Subcutaneous abdominal adipose tissue (tissue), 5 donors: ENCODE results near the gene APOBEC3B.
"Not testable (repeated sequence)": the region's sequence is repeated elsewhere in the genome, so short reads cannot be mapped to it uniquely, and the experiment has no call there.

Experiments used
- H3K27ac ChIP-seq: one replicate; pipeline ENCODE4 v1.7.0; 2013; ENCODE audit warnings: low read depth, mild to moderate bottlenecking, inconsistent platforms, low read length, moderate library complexity
- H3K27me3 ChIP-seq, 5 donors: one replicate each; pipeline ENCODE4 v1.7.0; 2013; ENCODE audit warnings: low read length in 5 of 5, inconsistent platforms in 1 of 5; ENCODE audit not compliant: control insufficient read depth in 5 of 5, insufficient read depth in 4 of 5
- H3K36me3 ChIP-seq, 5 donors: one replicate each; pipeline ENCODE4 v1.7.0; 2013; ENCODE audit warnings: low read length in 5 of 5; ENCODE audit not compliant: control insufficient read depth in 5 of 5, insufficient read depth in 5 of 5
- H3K4me1 ChIP-seq, 5 donors: one replicate each; pipeline ENCODE4 v1.7.0; 2013; ENCODE audit warnings: low read length in 5 of 5, mild to moderate bottlenecking in 3 of 5, moderate library complexity in 1 of 5; ENCODE audit not compliant: control insufficient read depth in 5 of 5, insufficient read depth in 5 of 5
- H3K4me3 ChIP-seq, 5 donors: one replicate each; pipeline ENCODE4 v1.7.0; 2013; ENCODE audit warnings: low read length in 5 of 5, low read depth in 1 of 5
- H3K9ac ChIP-seq, 5 donors: one replicate each; pipeline ENCODE4 v1.7.0; 2013; ENCODE audit warnings: low read length in 5 of 5, mild to moderate bottlenecking in 4 of 5, moderate library complexity in 3 of 5
- H3K9me3 ChIP-seq, 5 donors: one replicate each; pipeline ENCODE4 v1.7.0; 2013; ENCODE audit warnings: low read length in 5 of 5; ENCODE audit not compliant: control insufficient read depth in 5 of 5
- donor health status: healthy.
- donor health status: healthy.
- donor health status: healthy.
- donor health status: healthy.
- donor health status: healthy.

The APOBEC3B gene

DNA sequence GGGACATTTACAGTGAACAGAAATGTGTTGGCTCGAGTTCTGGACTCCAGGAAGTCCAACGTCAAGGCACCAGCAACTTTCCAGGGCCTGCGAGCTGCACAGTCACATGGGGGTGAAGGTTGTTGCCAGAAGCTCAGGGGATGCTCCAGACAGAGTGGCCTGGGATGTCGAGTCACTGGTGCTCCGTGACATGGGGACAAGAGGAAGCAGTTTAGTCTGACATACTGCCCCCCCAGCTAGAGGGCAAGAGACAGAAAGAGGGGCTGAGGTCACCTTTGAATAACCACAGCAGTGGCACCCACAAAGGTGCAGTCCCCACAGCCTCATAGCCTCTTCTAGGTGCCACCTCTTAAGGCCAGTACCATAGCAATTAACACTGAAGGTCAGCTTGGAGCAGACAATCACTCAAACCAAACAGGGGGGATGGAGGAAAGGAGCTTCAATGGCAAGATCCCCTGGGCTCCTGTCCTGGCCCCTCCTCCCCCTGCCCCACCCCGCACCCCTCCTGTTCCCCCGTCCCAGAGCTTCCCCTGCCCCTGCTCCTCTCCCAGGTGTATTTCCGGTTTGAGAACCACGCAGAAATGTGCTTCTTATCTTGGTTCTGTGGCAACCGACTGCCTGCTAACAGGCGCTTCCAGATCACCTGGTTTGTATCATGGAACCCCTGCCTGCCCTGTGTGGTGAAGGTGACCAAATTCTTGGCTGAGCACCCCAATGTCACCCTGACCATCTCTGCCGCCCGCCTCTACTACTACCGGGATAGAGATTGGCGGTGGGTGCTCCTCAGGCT, 42.6 kb downstream of the APOBEC3B start:
- Histone ChIP-seq H3K4me3 (no peak overlapping the region), H3K36me3 (peaks cover 0 to 24% (median 4%) of the 10 kb centered on the region in 5 donors), H3K4me1 (peaks cover 0 to 18% (median 11%) of the 10 kb centered on the region in 5 donors), H3K9me3 (no peaks in the 10 kb centered on the region), H3K9ac (no peak overlapping the region), H3K27me3 (no peaks in the 10 kb centered on the region), H3K27ac (no peak overlapping the region)

DNA sequence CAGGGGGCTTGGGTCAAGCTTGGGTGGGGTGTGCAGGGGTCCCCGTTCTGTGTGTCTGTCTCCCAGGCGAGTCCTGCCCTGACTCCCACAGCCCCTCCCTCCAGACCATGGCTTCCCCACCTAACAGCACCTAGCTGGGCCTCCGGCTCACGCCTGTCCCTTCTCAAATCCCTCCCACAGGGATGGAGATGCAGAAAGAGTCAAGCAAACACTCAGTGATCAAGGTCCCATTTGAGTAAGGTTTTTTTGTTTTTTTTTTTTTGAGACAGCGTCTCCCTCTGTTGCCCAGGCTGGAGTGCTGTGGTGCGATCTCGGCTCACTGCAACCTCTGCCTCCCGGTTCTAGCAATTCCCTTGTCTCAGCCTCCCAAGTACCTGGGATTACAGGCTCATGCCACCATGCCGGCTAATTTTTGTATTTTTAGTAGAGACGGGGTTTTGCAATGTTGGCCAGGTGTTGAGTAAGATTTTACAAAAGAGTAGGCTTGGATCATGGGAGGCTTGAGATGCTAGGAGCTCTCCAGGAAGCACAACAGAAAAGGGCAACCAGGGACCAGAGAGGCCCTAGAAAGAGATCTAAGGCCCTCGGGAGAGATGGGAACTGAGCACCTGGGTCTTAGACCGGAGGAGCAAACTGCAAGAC, 44.5 kb downstream of the APOBEC3B start:
- Histone ChIP-seq H3K27me3 (no peaks in the 10 kb centered on the region), H3K36me3 (peaks cover 0 to 24% (median 4%) of the 10 kb centered on the region in 5 donors), H3K4me3 (no peak overlapping the region), H3K9me3 (no peaks in the 10 kb centered on the region), H3K4me1 (peaks cover 0 to 7% (median 6%) of the 10 kb centered on the region in 5 donors), H3K27ac (no peak overlapping the region), H3K9ac (no peak overlapping the region)

DNA sequence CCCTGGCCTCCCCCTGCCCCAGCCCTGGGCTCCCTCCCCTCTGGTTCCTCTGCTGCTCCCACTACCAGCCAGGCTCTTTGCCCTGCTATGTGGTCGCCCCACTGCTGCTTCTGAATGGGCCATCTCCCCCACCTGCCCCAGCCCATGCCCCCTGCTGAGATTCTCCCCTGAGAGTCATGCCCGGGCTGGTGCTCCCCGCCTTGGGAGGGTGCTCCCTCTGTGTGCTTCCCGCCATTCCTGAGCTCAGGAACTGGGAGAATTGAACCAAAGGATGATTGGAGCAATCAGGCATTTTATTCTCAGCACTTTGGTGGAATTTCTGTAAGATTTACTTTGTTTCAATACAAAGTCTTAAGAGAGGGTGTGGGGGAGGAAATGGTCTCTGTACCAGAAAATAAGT, 45.6 kb downstream of the APOBEC3B start:
- no peaks in the 10 kb centered on the region for H3K27me3 ChIP-seq
- no peak overlapping the region for H3K27ac ChIP-seq
- H3K9me3 ChIP-seq, result no peaks in the 10 kb centered on the region
- H3K4me3 ChIP-seq, result no peak overlapping the region
- no peaks in the 10 kb centered on the region for H3K4me1 ChIP-seq
- H3K9ac ChIP-seq, result no peak overlapping the region
- H3K36me3 ChIP-seq, result peaks cover 0 to 24% (median 4%) of the 10 kb centered on the region in 5 donors

DNA sequence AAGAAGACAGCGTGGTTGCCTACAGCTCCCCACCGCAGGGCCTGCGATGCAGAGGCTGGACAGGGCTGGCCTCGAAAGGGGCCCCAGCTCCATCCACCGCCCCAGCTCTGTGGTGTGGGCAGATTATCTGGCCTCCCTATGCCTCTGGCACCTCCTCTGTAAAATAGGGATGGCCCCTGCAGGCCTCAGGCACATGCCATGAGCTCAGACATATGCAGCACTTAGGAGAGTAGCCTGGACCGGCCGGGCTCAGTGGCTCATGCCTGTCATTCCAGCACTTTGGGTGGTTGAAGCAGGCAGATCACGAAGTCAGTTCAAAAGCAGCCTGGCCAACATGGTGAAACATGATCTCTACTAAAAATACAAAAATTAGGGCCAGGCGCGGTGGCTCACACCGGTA, 46.1 kb downstream of the APOBEC3B start:
- H3K36me3 ChIP-seq, result peaks cover 0 to 24% (median 4%) of the 10 kb centered on the region in 5 donors
- H3K27ac ChIP-seq, result no peak overlapping the region
- H3K9me3 ChIP-seq, result no peaks in the 10 kb centered on the region
- no peak overlapping the region for H3K9ac ChIP-seq
- H3K4me1 ChIP-seq, result no peaks in the 10 kb centered on the region
- H3K4me3 ChIP-seq, result no peak overlapping the region
- no peaks in the 10 kb centered on the region for H3K27me3 ChIP-seq

DNA sequence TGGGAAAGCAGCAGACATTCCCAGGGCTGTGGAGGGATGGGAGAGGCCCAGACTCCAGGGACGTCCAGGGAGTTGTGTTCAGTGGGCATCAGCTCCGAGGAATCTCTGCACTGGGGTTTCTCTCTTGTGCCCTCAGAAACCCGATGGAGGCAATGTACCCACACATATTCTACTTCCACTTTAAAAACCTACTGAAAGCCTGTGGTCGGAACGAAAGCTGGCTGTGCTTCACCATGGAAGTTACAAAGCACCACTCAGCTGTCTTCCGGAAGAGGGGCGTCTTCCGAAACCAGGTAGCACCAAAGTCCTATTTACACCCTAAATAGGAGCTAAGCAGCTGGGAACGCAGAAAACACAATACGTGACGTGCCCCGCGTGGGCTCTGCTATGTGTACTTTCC, 47.1 kb downstream of the APOBEC3B start:
- no peak overlapping the region for H3K4me3 ChIP-seq
- no peak overlapping the region for H3K9ac ChIP-seq
- no peaks in the 10 kb centered on the region for H3K27me3 ChIP-seq
- H3K4me1 ChIP-seq, result no peaks in the 10 kb centered on the region
- no peak overlapping the region for H3K27ac ChIP-seq
- peaks cover 0 to 14% (median 3%) of the 10 kb centered on the region in 5 donors for H3K36me3 ChIP-seq
- no peaks in the 10 kb centered on the region for H3K9me3 ChIP-seq

DNA sequence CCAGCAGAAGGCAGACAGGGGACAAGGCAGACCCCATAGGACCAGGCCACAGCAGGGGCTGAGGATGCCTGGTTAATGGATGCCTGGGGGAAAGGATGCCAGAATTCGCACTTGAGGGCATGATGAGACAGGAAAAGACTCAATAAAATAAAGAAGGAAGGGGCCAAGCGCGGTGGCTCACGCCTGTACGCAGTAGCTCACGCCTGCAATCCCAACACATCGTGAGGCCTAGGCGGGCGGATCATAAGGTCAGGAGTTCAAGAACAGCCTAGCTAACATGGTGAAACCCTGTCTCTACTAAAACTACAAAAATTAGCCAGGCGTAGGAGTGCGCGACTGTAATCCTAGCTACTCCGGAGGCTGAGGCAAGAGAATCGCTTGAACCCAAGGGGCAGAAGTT, 48.6 kb downstream of the APOBEC3B start:
- Histone ChIP-seq H3K27me3 (no peaks in the 10 kb centered on the region), H3K9me3 (no peaks in the 10 kb centered on the region), H3K27ac (no peak overlapping the region), H3K36me3 (peaks cover 0 to 1% (median 0%) of the 10 kb centered on the region in 5 donors), H3K4me1 (no peaks in the 10 kb centered on the region), H3K4me3 (no peak overlapping the region), H3K9ac (no peak overlapping the region)

DNA sequence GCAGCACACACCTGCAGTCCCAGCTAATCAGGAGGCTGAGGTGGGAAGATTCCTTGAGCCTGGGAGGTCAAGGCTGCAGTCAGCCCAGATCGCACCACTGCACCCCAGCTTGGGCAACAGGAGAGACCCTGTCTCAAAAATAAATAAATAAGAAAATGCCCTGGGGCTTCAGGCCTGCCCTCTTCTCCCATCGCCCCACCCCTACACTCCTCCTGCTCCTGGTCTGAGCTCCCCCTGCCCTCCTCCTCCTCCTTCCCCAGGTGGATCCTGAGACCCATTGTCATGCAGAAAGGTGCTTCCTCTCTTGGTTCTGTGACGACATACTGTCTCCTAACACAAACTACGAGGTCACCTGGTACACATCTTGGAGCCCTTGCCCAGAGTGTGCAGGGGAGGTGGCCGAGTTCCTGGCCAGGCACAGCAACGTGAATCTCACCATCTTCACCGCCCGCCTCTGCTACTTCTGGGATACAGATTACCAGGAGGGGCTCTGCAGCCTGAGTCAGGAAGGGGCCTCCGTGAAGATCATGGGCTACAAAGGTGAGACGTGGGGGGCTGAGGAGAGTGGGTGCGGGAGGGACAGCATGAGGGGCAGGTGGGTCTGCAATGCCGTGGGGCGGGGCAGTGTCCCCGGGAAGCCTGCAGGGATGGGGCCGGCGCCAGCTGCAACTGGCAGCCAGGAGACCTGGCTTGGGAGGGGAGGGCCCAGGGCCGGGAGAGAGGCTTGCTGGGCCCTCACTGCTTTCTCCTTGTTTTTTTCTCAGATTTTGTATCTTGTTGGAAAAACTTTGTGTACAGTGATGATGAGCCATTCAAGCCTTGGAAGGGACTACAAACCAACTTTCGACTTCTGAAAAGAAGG, 49.5 kb downstream of the APOBEC3B start:
- H3K4me3 ChIP-seq, H3K4me1 ChIP-seq, H3K27me3 ChIP-seq, H3K9me3 ChIP-seq, H3K27ac ChIP-seq, H3K36me3 ChIP-seq, H3K9ac ChIP-seq: not testable (repeated sequence)

DNA sequence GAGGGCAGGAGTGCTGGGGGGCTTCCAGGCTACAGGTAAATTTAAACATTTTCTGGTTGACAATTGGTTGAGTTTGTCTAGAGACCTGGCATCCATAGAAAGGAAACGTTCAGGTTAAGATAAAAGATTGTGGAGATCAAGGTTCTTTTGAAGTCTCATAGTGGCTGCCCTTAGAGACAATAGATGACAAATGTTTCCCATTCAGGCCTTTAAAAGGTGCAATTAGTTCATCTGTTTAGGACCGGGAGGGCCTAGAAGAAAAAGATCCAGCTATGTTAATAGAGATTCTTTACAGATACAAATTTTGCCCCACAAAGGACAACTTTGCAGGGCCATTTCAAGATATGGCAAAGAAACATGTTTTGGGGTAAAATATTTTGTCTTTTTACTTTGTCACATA, 54.9 kb downstream of the APOBEC3B start:
- not testable (repeated sequence) for H3K9me3 ChIP-seq, H3K9ac ChIP-seq, H3K4me3 ChIP-seq, H3K36me3 ChIP-seq, H3K27ac ChIP-seq, H3K27me3 ChIP-seq
- peaks cover 0 to 14% (median 7%) of the 10 kb centered on the region in 5 donors for H3K4me1 ChIP-seq

DNA sequence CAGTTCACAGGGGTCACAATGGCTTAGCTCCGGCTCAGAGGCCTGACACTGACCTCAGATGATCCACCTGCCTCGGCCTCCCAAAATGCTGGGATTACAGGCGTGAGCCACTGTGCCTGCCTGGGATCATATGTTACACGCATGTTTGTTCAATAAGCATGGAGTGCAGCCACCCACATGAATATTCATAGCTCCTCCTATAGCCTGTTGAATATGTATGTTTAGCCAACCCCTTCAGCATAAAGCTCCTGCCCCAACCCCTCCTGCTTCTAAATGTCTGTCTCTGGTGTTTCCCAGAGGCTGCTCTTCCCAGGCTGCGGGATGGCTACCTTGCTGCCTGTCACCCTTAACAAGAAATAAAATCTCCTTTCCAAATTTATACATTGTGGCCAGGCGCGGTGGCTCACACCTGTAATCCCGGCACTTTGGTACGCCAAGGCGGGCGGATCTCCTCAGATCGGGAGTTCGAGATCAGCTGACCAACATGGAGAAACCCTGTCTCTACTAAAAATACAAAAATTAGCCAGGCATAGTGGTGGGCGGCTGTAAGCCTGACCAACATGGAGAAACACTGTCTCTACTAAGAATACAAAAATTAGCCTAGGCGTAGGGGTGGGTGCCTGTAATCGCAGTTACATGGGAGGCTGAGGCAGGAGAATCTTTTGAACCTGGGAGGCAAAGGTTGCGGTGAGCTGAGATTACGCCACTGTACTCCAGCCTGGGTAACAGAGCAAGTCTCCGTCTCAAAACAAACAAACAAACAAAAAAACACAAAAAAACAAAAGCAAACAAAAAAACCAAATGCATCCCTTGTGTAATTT, 57.4 kb downstream of the APOBEC3B start:
- H3K4me3 ChIP-seq, result peak overlapping the region in 1 of 5 donors; percentile 63
- H3K27ac ChIP-seq, result no peak overlapping the region
- peaks cover 0 to 5% (median 2%) of the 10 kb centered on the region in 5 donors for H3K36me3 ChIP-seq
- no peaks in the 10 kb centered on the region for H3K27me3 ChIP-seq
- no peaks in the 10 kb centered on the region for H3K9me3 ChIP-seq
- H3K9ac ChIP-seq, result no peak overlapping the region
- peaks cover 0 to 14% (median 7%) of the 10 kb centered on the region in 5 donors for H3K4me1 ChIP-seq
